Caco-2 (cell line): ENCODE results near the gene ZFP69. TPM values are rescaled to one million over a fixed set of nuclear protein-coding genes. Genes with fewer than 3 reads are reported as not detected.

Experiments used
- BruUV-seq: library from RNA; stranded (reverse); fragments of 400-500 nt; replicated peaks from 2 replicates; lab custom pipeline; 2021; lab: Mats Ljungman, UMichigan
- CTCF ChIA-PET: fragments of 300-600 bp; sonication (Branson Sonifier 250); formaldehyde crosslinking; loops from one replicate; lab custom pipeline; 2022; ENCODE audit warnings: antibody characterized with exemption; lab: Charles Lee
- POLR2A ChIA-PET: fragments of 300-600 bp; sonication (Branson Sonifier 250); formaldehyde crosslinking; loops from one replicate; lab custom pipeline; 2022; ENCODE audit warnings: antibody characterized with exemption; lab: Charles Lee
- DNase-seq, 2 experiments: peaks; one replicate each; pipeline versions ENCODE4 v3.0.0 to v3.0.0-alpha.2; 2020 to 2022
- H3K27me3 ChIP-seq: replicated peaks from 2 replicates; pipeline ENCODE4 v1.6.0; 2011; ENCODE audit warnings: low read length; ENCODE audit not compliant: control insufficient read depth, insufficient read depth
- H3K36me3 ChIP-seq: 2 replicates; pipeline ENCODE4 v1.5.1; 2011; ENCODE audit warnings: low read length; ENCODE audit not compliant: control insufficient read depth, insufficient read depth
- H3K4me1 ChIP-seq: fragments of 250-450 bp; sonication (Bioruptor Pico); 2 replicates; pipeline ENCODE4 v1.5.1; 2020; ENCODE audit warnings: mild to moderate bottlenecking
- H3K4me3 ChIP-seq: 2 replicates; pipeline ENCODE4 v1.5.1; 2011; ENCODE audit warnings: low read depth, mild to moderate bottlenecking, control low read depth, low read length
- H3K9me3 ChIP-seq: fragments of 250-450 bp; sonication (Bioruptor Pico); 2 replicates; pipeline ENCODE4 v1.5.1; 2020; ENCODE audit warnings: mild to moderate bottlenecking, moderate library complexity
- H3K27ac Mint-ChIP-seq: one replicate; pipeline ENCODE4 v1.8.0; 2022; ENCODE audit warnings: mixed read lengths; ENCODE audit not compliant: unreplicated experiment
- H3K27me3 Mint-ChIP-seq: one replicate; pipeline ENCODE4 v1.8.0; 2022; ENCODE audit warnings: mixed read lengths; ENCODE audit not compliant: insufficient read depth, unreplicated experiment
- H3K36me3 Mint-ChIP-seq: one replicate; pipeline ENCODE4 v1.8.0; 2022; ENCODE audit warnings: mild to moderate bottlenecking, mixed read lengths; ENCODE audit not compliant: insufficient read depth, unreplicated experiment
- H3K4me1 Mint-ChIP-seq: one replicate; pipeline ENCODE4 v1.8.0; 2022; ENCODE audit warnings: low read depth, mixed read lengths; ENCODE audit not compliant: unreplicated experiment
- H3K4me3 Mint-ChIP-seq: one replicate; pipeline ENCODE4 v1.8.0; 2022; ENCODE audit warnings: mild to moderate bottlenecking, moderate library complexity, mixed read lengths; ENCODE audit not compliant: unreplicated experiment
- H3K9me3 Mint-ChIP-seq: one replicate; pipeline ENCODE4 v1.8.0; 2022; ENCODE audit warnings: mixed read lengths; ENCODE audit not compliant: unreplicated experiment
- CTCF ChIP-seq, 2 experiments: fragments of 200-600 bp in 1 of 2; IDR thresholded peaks; 1 replicate in 1 of 2; 2 replicates in 1 of 2; pipeline versions ENCODE4 v1.5.1 to v1.8.0; 2011 to 2022; ENCODE audit warnings: antibody characterized with exemption in 1 of 2, control low read depth in 1 of 2, inconsistent platforms in 1 of 2, low read depth in 1 of 2, low read length in 1 of 2, mild to moderate bottlenecking in 1 of 2, moderate library complexity in 1 of 2; ENCODE audit not compliant: insufficient read depth in 1 of 2, severe bottlenecking in 1 of 2, unreplicated experiment in 1 of 2
- intact Hi-C: fragments of 100-400 bp; cut with micrococcal nuclease; formaldehyde crosslinking; loops from one replicate; pipeline ENCODE4 v1.10.0; 2022; ENCODE audit not compliant: unreplicated experiment
- total RNA-seq: library from RNA; stranded (reverse); gene quantifications from 2 replicates; pipeline ENCODE4 v1.2.3, GENCODE V29; 2022

ZFP69 gene
- total RNA-seq, 1 experiment from 2014 or later = 2.5 TPM

- Mint-ChIP-seq H3K36me3 (no peaks in the 10 kb centered on the region), H3K4me3 (peak overlapping the region; percentile 88), H3K9me3 (peaks cover 12% of the 10 kb centered on the region), H3K27ac (peak overlapping the region; percentile 89), H3K4me1 (no peaks in the 10 kb centered on the region), H3K27me3 (peaks cover 2% of the 10 kb centered on the region)
- ChIA-PET POLR2A (interaction anchor here (0.7 to 2.0 kb wide), 3 partner anchors 23 to 160 kb away, joined by 3 to 11 read pairs (median 9); partner anchors contain the start of gene NFYC), CTCF (no interaction called here)
- Histone ChIP-seq H3K9me3 (no peaks in the 10 kb centered on the region), H3K4me1 (0 out of 2 replicates have a peak, but pooled peaks cover 6% of the 10 kb centered on the region), H3K36me3 (no peaks in the 10 kb centered on the region), H3K4me3 (peak overlapping the region; percentile 47), H3K27me3 (no peaks in the 10 kb centered on the region)
- DNase-seq = peak in 1 of 2 experiments; percentile 1
- no peak for TF ChIP-seq CTCF (IDR thresholded peaks at IDR 0.05; ENCODE audit: insufficient read depth in 1 of 2, low read depth in 1 of 2, low read length in 1 of 2, severe bottlenecking in 1 of 2, unreplicated experiment in 1 of 2)
- BruUV-seq = TSS peak; percentile 93
- intact Hi-C loops = loop anchor here (5.0 kb wide), 1 partner anchor 136 kb away; the partner anchor contains the start of gene RIMS3
These were observed 53.8 kb downstream of the ZFP69 start for GRCh38 chr1:40530735-40531380.

- POLR2A ChIA-PET = interaction anchor here (0.6 to 2.0 kb wide), 4 partner anchors 23 to 178 kb away, joined by 3 to 11 read pairs (median 6); partner anchors contain the start of gene NFYC
- H3K27me3 ChIP-seq = no peaks in the 10 kb centered on the region
- BruUV-seq = no TSS peak
- H3K4me3 Mint-ChIP-seq = peak within 1 kb of the TSS; percentile 88
- no peaks in the 10 kb centered on the region for H3K9me3 ChIP-seq
- H3K4me1 Mint-ChIP-seq = no peaks in the 10 kb centered on the region
- CTCF ChIA-PET = no interaction called here
- peak within 1 kb of the TSS; percentile 47 for H3K4me3 ChIP-seq
- H3K36me3 Mint-ChIP-seq = no peaks in the 10 kb centered on the region
- intact Hi-C loops = loop anchor here (5.0 kb wide), 1 partner anchor 136 kb away; the partner anchor contains the start of gene RIMS3
- DNase-seq = peak; percentile 81 to 91
- peak within 1 kb of the TSS; percentile 89 for H3K27ac Mint-ChIP-seq
- 0 out of 2 replicates have a peak, but pooled peaks cover 6% of the 10 kb centered on the region for H3K4me1 ChIP-seq
- TF ChIP-seq CTCF (IDR thresholded peaks at IDR 0.05; ENCODE audit: insufficient read depth in 1 of 2, low read depth in 1 of 2, low read length in 1 of 2, severe bottlenecking in 1 of 2, unreplicated experiment in 1 of 2) = no peak
- H3K9me3 Mint-ChIP-seq = peaks cover 12% of the 10 kb centered on the region
- peaks cover 2% of the 10 kb centered on the region for H3K27me3 Mint-ChIP-seq
- no peaks in the 10 kb centered on the region for H3K36me3 ChIP-seq
These were observed 54.4 kb downstream of the ZFP69 start, which contains the start of gene ZNF684 for GRCh38 chr1:40531381-40532061. ZNF684 (plus strand) TSS chr1:40531637; CDS start chr1:40533167, 1,530 bp downstream.

GRCh38 chr1:40532062-40532389 is 54.9 kb downstream of the ZFP69 start:
- 0 out of 2 replicates have a peak, but pooled peaks cover 6% of the 10 kb centered on the region for H3K4me1 ChIP-seq
- H3K27me3 ChIP-seq = no peaks in the 10 kb centered on the region
- no peaks in the 10 kb centered on the region for H3K4me1 Mint-ChIP-seq
- no peaks in the 10 kb centered on the region for H3K36me3 Mint-ChIP-seq
- ChIA-PET POLR2A (interaction anchor here (1.2 to 2.0 kb wide), 2 partner anchors 24 to 159 kb away, joined by 9 to 11 read pairs; partner anchors contain the start of gene NFYC), CTCF (interaction anchor here (0.6 kb wide), 1 partner anchor 369 kb away, joined by 3 read pairs; no protein-coding TSS in a partner anchor)
- H3K27ac Mint-ChIP-seq = peak overlapping the region; percentile 89
- TSS peak; percentile 73 for BruUV-seq
- DNase-seq = no peak
- TF ChIP-seq CTCF (IDR thresholded peaks at IDR 0.05; ENCODE audit: insufficient read depth in 1 of 2, low read depth in 1 of 2, low read length in 1 of 2, severe bottlenecking in 1 of 2, unreplicated experiment in 1 of 2) = no peak
- intact Hi-C loops = loop anchor here (5.0 kb wide), 1 partner anchor 135 kb away; the partner anchor contains the start of gene RIMS3
- H3K4me3 ChIP-seq = peak overlapping the region; percentile 47
- H3K9me3 Mint-ChIP-seq = peaks cover 12% of the 10 kb centered on the region
- peaks cover 2% of the 10 kb centered on the region for H3K27me3 Mint-ChIP-seq
- H3K9me3 ChIP-seq = no peaks in the 10 kb centered on the region
- H3K36me3 ChIP-seq = no peaks in the 10 kb centered on the region
- H3K4me3 Mint-ChIP-seq = peak overlapping the region; percentile 88
